ENCODE measurements around the gene ESPL1.

ESPL1 gene

DNA sequence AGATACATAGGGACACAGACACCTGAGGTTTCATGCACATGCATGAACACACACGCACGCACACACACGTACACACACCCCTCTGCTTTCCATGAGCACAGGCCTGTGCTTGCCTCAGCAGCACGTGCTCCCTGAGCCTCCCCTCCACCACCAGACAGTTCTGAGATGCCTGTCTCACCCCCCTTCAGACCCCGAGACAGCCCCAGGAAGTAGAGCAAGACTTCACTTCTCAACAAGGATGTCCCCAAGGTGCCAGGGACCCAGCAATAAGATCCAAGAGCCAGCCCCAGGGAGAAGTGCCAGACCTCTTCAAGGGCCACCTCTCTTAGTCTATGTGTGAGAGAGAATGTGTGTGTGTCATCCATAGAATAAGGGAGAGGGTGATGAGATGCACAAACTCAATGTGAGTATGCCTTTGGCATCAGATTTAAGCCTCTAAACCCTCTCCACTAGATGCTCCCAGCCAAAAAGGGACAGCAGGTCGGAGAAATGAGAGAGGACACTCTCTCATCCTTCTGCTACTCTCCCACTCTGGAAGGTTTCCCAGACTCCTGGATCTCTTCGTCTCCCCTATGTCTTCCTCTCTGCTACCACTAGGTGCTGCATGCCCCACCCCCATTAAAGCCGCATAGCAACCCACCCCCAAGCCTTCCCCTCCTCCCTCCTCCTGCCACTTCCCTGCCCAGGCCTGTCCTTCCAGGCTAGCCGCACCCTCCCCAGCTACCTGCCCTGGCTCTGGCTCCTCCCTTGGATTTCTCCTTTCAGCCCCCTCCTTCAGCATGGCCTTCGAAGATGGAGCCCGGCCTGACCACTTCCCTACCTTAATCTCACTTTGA, 43.8 kb upstream of the ESPL1 start:
- peak overlapping the region; percentile 84 for H3K18ac ChIP-seq (ENCODE audit: low read length)
- H2AK5ac ChIP-seq (ENCODE audit: low read depth, low read length): peak overlapping the region; percentile 53
- peak overlapping the region; percentile 77 for H2BK12ac ChIP-seq (ENCODE audit: low read length)
- no peak overlapping the region for H3K27ac ChIP-seq (replicated peaks; ENCODE audit: low read length)
- no CpG with 5 or more reads among the region's 11 CpGs for WGBS, 2 donors (ENCODE audit: extremely low coverage in 2 of 2, insufficient read length in 2 of 2, insufficient replicate concordance in 1 of 2)
- H2AFZ ChIP-seq (ENCODE audit: low read length): peak overlapping the region; percentile 57
- no peak for DNase-seq (ENCODE audit: low spot score)
- H3K79me1 ChIP-seq (ENCODE audit: low read depth, low read length): no peaks in the 10 kb centered on the region
- H2BK15ac ChIP-seq (ENCODE audit: low read length): peak overlapping the region; percentile 41
- no peaks in the 10 kb centered on the region for H3K9me3 ChIP-seq (replicated peaks in 1 of 2; ENCODE audit: control insufficient read depth in 2 of 2, insufficient read depth in 1 of 2, low read depth in 1 of 2, low read length in 2 of 2)
- peak overlapping the region; percentile 7 for H2BK5ac ChIP-seq (ENCODE audit: low read length)
- H4K8ac ChIP-seq (ENCODE audit: low read depth, low read length): no peak overlapping the region
- H3K4ac ChIP-seq (ENCODE audit: low read length): no peak overlapping the region
- H2BK120ac ChIP-seq (ENCODE audit: low read depth, low read length): no peak overlapping the region
- no peak overlapping the region for H3K14ac ChIP-seq (ENCODE audit: low read length)
- H3K27me3 ChIP-seq (ENCODE audit: control insufficient read depth in 3 of 3, insufficient read depth in 3 of 3, low read depth in 1 of 3, low read length in 3 of 3): peaks cover 4 to 29% (median 7%) of the 10 kb centered on the region in 3 experiments
- H3K23ac ChIP-seq (ENCODE audit: low read depth, low read length, poor library complexity): no peak overlapping the region
- peak overlapping the region; percentile 74 for H4K91ac ChIP-seq (ENCODE audit: low read depth, low read length, poor library complexity)
- no peaks in the 10 kb centered on the region for H3K36me3 ChIP-seq (replicated peaks in 1 of 2; ENCODE audit: control insufficient read depth in 2 of 2, insufficient read depth in 2 of 2, low read length in 2 of 2)
- H3K4me1 ChIP-seq (ENCODE audit: control insufficient read depth in 2 of 2, insufficient read depth in 1 of 2, low read depth in 1 of 2, low read length in 2 of 2): peaks cover 37 to 43% of the 10 kb centered on the region in 2 donors
- no peak overlapping the region for H3K4me2 ChIP-seq (ENCODE audit: insufficient read depth, low read length, poor library complexity, severe bottlenecking)
- no peak overlapping the region for H3K9ac ChIP-seq (ENCODE audit: low read depth, low read length, poor library complexity)
- H3K4me3 ChIP-seq (ENCODE audit: low read length in 2 of 2): no peak overlapping the region

DNA sequence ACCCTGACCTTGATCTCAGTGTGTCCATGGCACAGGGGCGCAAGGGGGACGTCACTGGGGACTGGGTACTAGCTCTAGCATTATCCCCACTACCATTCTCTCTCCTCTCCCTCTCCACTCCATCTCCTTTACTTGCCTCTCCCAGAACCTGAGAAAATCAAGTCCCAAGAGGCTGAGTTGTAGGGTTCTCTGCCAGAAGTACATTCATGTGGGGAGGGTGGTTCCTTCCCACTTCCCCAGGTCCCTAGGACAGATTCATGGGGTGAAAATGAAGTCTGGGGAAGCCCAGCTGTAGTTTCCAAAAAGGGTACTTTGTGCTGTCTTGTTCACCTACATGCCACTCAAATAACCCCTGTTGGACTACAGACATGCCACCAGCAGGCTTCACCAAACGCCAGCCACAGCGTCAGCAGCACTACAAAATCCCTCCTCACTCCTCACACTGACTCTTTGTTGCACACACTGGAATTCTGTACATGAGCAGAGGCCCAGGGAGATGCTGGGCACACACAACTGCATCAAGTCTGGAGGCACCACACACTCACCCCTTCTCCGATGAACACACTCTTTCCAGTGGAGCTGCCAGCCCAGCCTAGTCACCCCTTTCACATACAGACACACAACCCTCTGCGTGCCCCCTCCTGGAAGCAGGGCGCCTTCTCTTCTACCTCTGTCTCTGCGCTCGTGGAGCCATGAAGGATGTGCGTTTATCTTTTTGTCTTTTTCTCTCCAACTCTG, 43.0 kb upstream of the ESPL1 start:
- H3K27ac ChIP-seq (replicated peaks; ENCODE audit: low read length): no peak overlapping the region
- peaks cover 0 to 31% (median 0%) of the 10 kb centered on the region in 3 experiments for H3K27me3 ChIP-seq (ENCODE audit: control insufficient read depth in 3 of 3, insufficient read depth in 3 of 3, low read depth in 1 of 3, low read length in 3 of 3)
- peak overlapping the region; percentile 84 for H3K18ac ChIP-seq (ENCODE audit: low read length)
- no CpG with 5 or more reads among the region's 10 CpGs for WGBS, 2 donors (ENCODE audit: extremely low coverage in 2 of 2, insufficient read length in 2 of 2, insufficient replicate concordance in 1 of 2)
- H3K14ac ChIP-seq (ENCODE audit: low read length): no peak overlapping the region
- no peak overlapping the region for H3K4ac ChIP-seq (ENCODE audit: low read length)
- H3K9me3 ChIP-seq (replicated peaks in 1 of 2; ENCODE audit: control insufficient read depth in 2 of 2, insufficient read depth in 1 of 2, low read depth in 1 of 2, low read length in 2 of 2): no peaks in the 10 kb centered on the region
- no peak for DNase-seq (ENCODE audit: low spot score)
- H4K91ac ChIP-seq (ENCODE audit: low read depth, low read length, poor library complexity): no peak overlapping the region
- no peak overlapping the region for H4K8ac ChIP-seq (ENCODE audit: low read depth, low read length)
- H2AFZ ChIP-seq (ENCODE audit: low read length): peak overlapping the region; percentile 11
- peak overlapping the region; percentile 7 for H2BK5ac ChIP-seq (ENCODE audit: low read length)
- no peaks in the 10 kb centered on the region for H3K36me3 ChIP-seq (replicated peaks in 1 of 2; ENCODE audit: control insufficient read depth in 2 of 2, insufficient read depth in 2 of 2, low read length in 2 of 2)
- H2BK15ac ChIP-seq (ENCODE audit: low read length): peak overlapping the region; percentile 41
- no peaks in the 10 kb centered on the region for H3K79me1 ChIP-seq (ENCODE audit: low read depth, low read length)
- H2AK5ac ChIP-seq (ENCODE audit: low read depth, low read length): peak overlapping the region; percentile 53
- H3K23ac ChIP-seq (ENCODE audit: low read depth, low read length, poor library complexity): peak overlapping the region; percentile 58
- peak overlapping the region; percentile 77 for H2BK12ac ChIP-seq (ENCODE audit: low read length)
- no peak overlapping the region for H3K4me2 ChIP-seq (ENCODE audit: insufficient read depth, low read length, poor library complexity, severe bottlenecking)
- no peak overlapping the region for H3K9ac ChIP-seq (ENCODE audit: low read depth, low read length, poor library complexity)
- no peak overlapping the region for H3K4me3 ChIP-seq (ENCODE audit: low read length in 2 of 2)
- H3K4me1 ChIP-seq (ENCODE audit: control insufficient read depth in 2 of 2, insufficient read depth in 1 of 2, low read depth in 1 of 2, low read length in 2 of 2): peaks cover 32 to 36% of the 10 kb centered on the region in 2 donors
- peak overlapping the region; percentile 29 for H2BK120ac ChIP-seq (ENCODE audit: low read depth, low read length)

DNA sequence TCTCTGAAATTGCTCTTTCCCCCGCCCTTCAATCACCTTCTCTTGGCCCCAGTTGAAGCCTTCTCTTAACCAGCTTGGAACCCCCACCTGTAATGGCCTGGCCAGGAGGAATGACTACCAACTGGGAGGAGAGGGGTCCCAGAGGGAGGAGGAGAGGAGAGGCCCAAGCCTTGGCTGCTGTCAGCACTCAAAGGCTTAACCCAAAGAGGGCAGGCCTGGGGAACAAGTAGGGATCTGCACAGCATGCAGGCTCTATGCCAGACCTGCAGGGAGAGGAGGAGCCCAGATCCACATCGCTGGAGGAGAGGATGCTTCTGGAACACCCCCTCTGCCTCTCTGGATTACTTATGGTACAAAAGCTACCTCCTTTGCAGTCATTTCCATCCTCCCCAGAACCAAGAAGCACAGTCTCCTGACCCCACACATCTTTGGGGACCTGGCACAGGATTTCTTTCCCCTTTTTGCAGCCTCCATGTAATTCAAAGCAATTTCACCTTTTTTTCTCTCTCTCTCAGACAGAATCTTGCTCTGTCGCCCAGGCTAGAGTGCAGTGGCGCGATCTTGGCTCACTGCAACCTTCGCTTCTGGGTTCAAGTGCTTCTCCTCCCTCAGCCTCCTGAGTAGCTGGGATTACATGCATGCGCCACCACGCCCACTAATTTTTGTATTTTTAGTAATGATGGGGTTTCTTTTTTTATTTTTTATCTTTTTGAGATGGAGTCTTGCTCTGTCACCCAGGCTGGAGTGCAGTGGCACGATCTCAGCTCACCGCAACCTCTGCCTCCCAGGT, 42.3 kb upstream of the ESPL1 start:
- no peak overlapping the region for H3K4me3 ChIP-seq (ENCODE audit: low read length in 2 of 2)
- no peak overlapping the region for H3K4me2 ChIP-seq (ENCODE audit: insufficient read depth, low read length, poor library complexity, severe bottlenecking)
- no peak overlapping the region for H4K8ac ChIP-seq (ENCODE audit: low read depth, low read length)
- peak overlapping the region; percentile 11 for H2AFZ ChIP-seq (ENCODE audit: low read length)
- WGBS, 2 donors (ENCODE audit: extremely low coverage in 2 of 2, insufficient read length in 2 of 2, insufficient replicate concordance in 1 of 2): no CpG with 5 or more reads among the region's 10 CpGs
- no peaks in the 10 kb centered on the region for H3K79me1 ChIP-seq (ENCODE audit: low read depth, low read length)
- no peak overlapping the region for H3K18ac ChIP-seq (ENCODE audit: low read length)
- no peak overlapping the region for H2BK120ac ChIP-seq (ENCODE audit: low read depth, low read length)
- peak overlapping the region; percentile 53 for H2AK5ac ChIP-seq (ENCODE audit: low read depth, low read length)
- no peak overlapping the region for H3K23ac ChIP-seq (ENCODE audit: low read depth, low read length, poor library complexity)
- peaks cover 33 to 34% of the 10 kb centered on the region in 2 donors for H3K4me1 ChIP-seq (ENCODE audit: control insufficient read depth in 2 of 2, insufficient read depth in 1 of 2, low read depth in 1 of 2, low read length in 2 of 2)
- no peak for DNase-seq (ENCODE audit: low spot score)
- peak overlapping the region; percentile 41 for H2BK15ac ChIP-seq (ENCODE audit: low read length)
- H2BK5ac ChIP-seq (ENCODE audit: low read length): peak overlapping the region; percentile 7
- H3K27me3 ChIP-seq (ENCODE audit: control insufficient read depth in 3 of 3, insufficient read depth in 3 of 3, low read depth in 1 of 3, low read length in 3 of 3): peaks cover 0 to 37% (median 0%) of the 10 kb centered on the region in 3 experiments
- H4K91ac ChIP-seq (ENCODE audit: low read depth, low read length, poor library complexity): no peak overlapping the region
- no peak overlapping the region for H3K14ac ChIP-seq (ENCODE audit: low read length)
- H3K36me3 ChIP-seq (replicated peaks in 1 of 2; ENCODE audit: control insufficient read depth in 2 of 2, insufficient read depth in 2 of 2, low read length in 2 of 2): no peaks in the 10 kb centered on the region
- no peak overlapping the region for H3K4ac ChIP-seq (ENCODE audit: low read length)
- H3K9me3 ChIP-seq (replicated peaks in 1 of 2; ENCODE audit: control insufficient read depth in 2 of 2, insufficient read depth in 1 of 2, low read depth in 1 of 2, low read length in 2 of 2): no peaks in the 10 kb centered on the region
- H2BK12ac ChIP-seq (ENCODE audit: low read length): no peak overlapping the region
- H3K27ac ChIP-seq (replicated peaks; ENCODE audit: low read length): no peak overlapping the region
- no peak overlapping the region for H3K9ac ChIP-seq (ENCODE audit: low read depth, low read length, poor library complexity)

All from neuronal stem cell (in vitro differentiated cells).